NT2/D1 (cell line): ENCODE measurements around the gene C1orf216.

Experiments used
- SUZ12 ChIP-seq: IDR thresholded peaks from 2 replicates; pipeline ENCODE4 v1.6.1; 2011; ENCODE audit not compliant: insufficient read length, insufficient read depth; ENCODE audit errors: extremely low read depth
- YY1 ChIP-seq: IDR thresholded peaks from 2 replicates; pipeline ENCODE4 v1.6.1; 2011; ENCODE audit not compliant: insufficient read length, insufficient read depth
- ZNF274 ChIP-seq: IDR thresholded peaks from 2 replicates; pipeline ENCODE4 v1.6.1; 2011; ENCODE audit warnings: mild to moderate bottlenecking, low read depth, low read length

GRCh38 chr1:35708952-35709351 lies 9.7 kb downstream of the C1orf216 start:
- TF ChIP-seq YY1 (no peak), ZNF274 (no peak), SUZ12 (no peak)
